Duodenal mucosa (tissue), 2 donors: ENCODE results near the gene NEK6.
A peak's percentile ranks its signal among the peaks of the same experiment; 100 is the strongest.

Experiments used
- H3K27ac ChIP-seq: one replicate; pipeline ENCODE4 v1.7.0; 2013; ENCODE audit warnings: low read depth, low read length
- H3K27me3 ChIP-seq, 2 donors: one replicate each; pipeline ENCODE4 v1.7.0; 2013; ENCODE audit warnings: low read length in 2 of 2, control low read depth in 1 of 2; ENCODE audit not compliant: insufficient read depth in 2 of 2, control insufficient read depth in 1 of 2
- H3K36me3 ChIP-seq, 2 donors: one replicate each; pipeline ENCODE4 v1.7.0; 2013; ENCODE audit warnings: low read length in 2 of 2, control low read depth in 1 of 2; ENCODE audit not compliant: insufficient read depth in 2 of 2, control insufficient read depth in 1 of 2
- H3K4me1 ChIP-seq, 2 donors: one replicate each; pipeline ENCODE4 v1.7.0; 2013; ENCODE audit warnings: low read length in 2 of 2, control low read depth in 1 of 2; ENCODE audit not compliant: insufficient read depth in 2 of 2, control insufficient read depth in 1 of 2
- H3K4me3 ChIP-seq, 2 donors: one replicate each; pipeline ENCODE4 v1.7.0; 2013; ENCODE audit warnings: low read length in 2 of 2, low read depth in 1 of 2
- H3K9ac ChIP-seq, 2 donors: one replicate each; pipeline ENCODE4 v1.7.0; 2013; ENCODE audit warnings: low read length in 2 of 2, low read depth in 1 of 2
- H3K9me3 ChIP-seq, 2 donors: one replicate each; pipeline ENCODE4 v1.7.0; 2013; ENCODE audit warnings: low read length in 2 of 2, control low read depth in 1 of 2; ENCODE audit not compliant: control insufficient read depth in 1 of 2

NEK6 gene

GRCh38 chr9:124257844-124258606 lies at the start of gene NEK6:
Gene NEK6, plus strand, starts transcription at chr9:124257949. Its CDS starts 44,016 bp downstream, at chr9:124301965.
- Histone ChIP-seq H3K27me3 (no peaks in the 10 kb centered on the region), H3K4me3 (peak within 1 kb of the TSS; percentile 72 to 85), H3K27ac (peak within 1 kb of the TSS; percentile 80), H3K36me3 (no peaks in the 10 kb centered on the region), H3K9ac (peak within 1 kb of the TSS; percentile 79 to 82), H3K9me3 (no peaks in the 10 kb centered on the region), H3K4me1 (peaks cover 37 to 38% of the 10 kb centered on the region in 2 donors)

GRCh38 chr9:124208571-124208970 lies 49.2 kb upstream of the NEK6 start:
- H3K27me3 ChIP-seq = no peaks in the 10 kb centered on the region

GRCh38 chr9:124209279-124209678 lies 48.5 kb upstream of the NEK6 start:
- Histone ChIP-seq H3K27me3 (no peaks in the 10 kb centered on the region), H3K9ac (no peak overlapping the region), H3K9me3 (no peaks in the 10 kb centered on the region), H3K4me1 (peaks cover 4 to 7% of the 10 kb centered on the region in 2 donors), H3K36me3 (no peaks in the 10 kb centered on the region), H3K4me3 (no peak overlapping the region), H3K27ac (no peak overlapping the region)

More at GRCh38 chr9:124208571-124208970, 49.2 kb upstream of the NEK6 start:
- no peak overlapping the region for H3K4me3 ChIP-seq
- H3K36me3 ChIP-seq = no peaks in the 10 kb centered on the region
- no peak overlapping the region for H3K27ac ChIP-seq
- H3K4me1 ChIP-seq = peaks cover 3 to 4% of the 10 kb centered on the region in 2 donors
- H3K9ac ChIP-seq = no peak overlapping the region
- no peaks in the 10 kb centered on the region for H3K9me3 ChIP-seq

GRCh38 chr9:124209774-124210173 lies 48.0 kb upstream of the NEK6 start:
- no peak overlapping the region for H3K4me3 ChIP-seq
- H3K9ac ChIP-seq = no peak overlapping the region
- peaks cover 4 to 8% of the 10 kb centered on the region in 2 donors for H3K4me1 ChIP-seq
- no peaks in the 10 kb centered on the region for H3K36me3 ChIP-seq
- no peak overlapping the region for H3K27ac ChIP-seq
- no peaks in the 10 kb centered on the region for H3K9me3 ChIP-seq
- no peaks in the 10 kb centered on the region for H3K27me3 ChIP-seq

- no peaks in the 10 kb centered on the region for H3K36me3 ChIP-seq
- no peaks in the 10 kb centered on the region for H3K9me3 ChIP-seq
- H3K4me3 ChIP-seq = no peak overlapping the region
- no peaks in the 10 kb centered on the region for H3K27me3 ChIP-seq
- no peak overlapping the region for H3K9ac ChIP-seq
- no peak overlapping the region for H3K27ac ChIP-seq
- H3K4me1 ChIP-seq = peaks cover 4 to 8% of the 10 kb centered on the region in 2 donors
These were observed 47.1 kb upstream of the NEK6 start for GRCh38 chr9:124210697-124211096.

GRCh38 chr9:124212381-124213050 lies 45.2 kb upstream of the NEK6 start:
- H3K4me1 ChIP-seq = peaks cover 12 to 18% of the 10 kb centered on the region in 2 donors
- no peak overlapping the region for H3K9ac ChIP-seq
- H3K4me3 ChIP-seq = no peak overlapping the region
- no peaks in the 10 kb centered on the region for H3K36me3 ChIP-seq
- no peaks in the 10 kb centered on the region for H3K27me3 ChIP-seq
- H3K9me3 ChIP-seq = no peaks in the 10 kb centered on the region
- H3K27ac ChIP-seq = no peak overlapping the region

- Histone ChIP-seq H3K36me3 (no peaks in the 10 kb centered on the region), H3K9me3 (no peaks in the 10 kb centered on the region), H3K27ac (no peak overlapping the region), H3K9ac (no peak overlapping the region), H3K27me3 (no peaks in the 10 kb centered on the region), H3K4me1 (peaks cover 21 to 27% of the 10 kb centered on the region in 2 donors), H3K4me3 (no peak overlapping the region)
These were observed 44.4 kb upstream of the NEK6 start for GRCh38 chr9:124213396-124213795.

- H3K4me3 ChIP-seq = no peak overlapping the region
- no peak overlapping the region for H3K27ac ChIP-seq
- H3K27me3 ChIP-seq = no peaks in the 10 kb centered on the region
- H3K4me1 ChIP-seq = peaks cover 28 to 34% of the 10 kb centered on the region in 2 donors
- H3K9ac ChIP-seq = no peak overlapping the region
- H3K9me3 ChIP-seq = no peaks in the 10 kb centered on the region
- H3K36me3 ChIP-seq = no peaks in the 10 kb centered on the region
These were observed 43.6 kb upstream of the NEK6 start for GRCh38 chr9:124214116-124214515.

- Histone ChIP-seq H3K4me3 (no peak overlapping the region), H3K4me1 (peaks cover 31 to 37% of the 10 kb centered on the region in 2 donors), H3K9me3 (no peaks in the 10 kb centered on the region), H3K27me3 (no peaks in the 10 kb centered on the region), H3K9ac (no peak overlapping the region), H3K36me3 (no peaks in the 10 kb centered on the region), H3K27ac (no peak overlapping the region)
These were observed 43.0 kb upstream of the NEK6 start for GRCh38 chr9:124214596-124215367.
